Measurements from ENCODE around the gene CUX1.

The CUX1 gene

GRCh38 chr7:101782476-101782875 is 35.0 kb upstream of the CUX1 start:
- no peak for TF ChIP-seq TCF12 (IDR thresholded peaks at IDR 0.05; ENCODE audit: low read depth)
- no peak for TF ChIP-seq EP300 (IDR thresholded peaks at IDR 0.05; ENCODE audit: borderline replicate concordance)

GRCh38 chr7:101782896-101783295 is 34.5 kb upstream of the CUX1 start:
- TF ChIP-seq FOXM1 (IDR thresholded peaks at IDR 0.05; ENCODE audit: borderline replicate concordance, low read depth) (no peak), CREB1 (IDR thresholded peaks at IDR 0.05; ENCODE audit: low read depth) (no peak), USF1 (IDR thresholded peaks at IDR 0.05) (no peak), REST (IDR thresholded peaks at IDR 0.05; ENCODE audit: low read depth) (no peak), EP300 (IDR thresholded peaks at IDR 0.05; ENCODE audit: borderline replicate concordance) (no peak), TEAD4 (IDR thresholded peaks at IDR 0.05) (no peak), TAF1 (IDR thresholded peaks at IDR 0.05; ENCODE audit: low read depth) (no peak), ZBTB7A (IDR thresholded peaks at IDR 0.05; ENCODE audit: low read depth) (no peak), RAD21 (IDR thresholded peaks at IDR 0.05; ENCODE audit: low read depth) (no peak), EGR1 (IDR thresholded peaks at IDR 0.05) (no peak), TCF12 (IDR thresholded peaks at IDR 0.05; ENCODE audit: low read depth) (no peak), NFIC (IDR thresholded peaks at IDR 0.05) (no peak), YY1 (IDR thresholded peaks at IDR 0.05; ENCODE audit: low read depth) (no peak), CEBPB (IDR thresholded peaks at IDR 0.05) (no peak)
- TF ChIP-seq, protein P1, sequence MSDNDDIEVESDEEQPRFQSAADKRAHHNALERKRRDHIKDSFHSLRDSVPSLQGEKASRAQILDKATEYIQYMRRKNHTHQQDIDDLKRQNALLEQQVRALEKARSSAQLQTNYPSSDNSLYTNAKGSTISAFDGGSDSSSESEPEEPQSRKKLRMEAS (IDR thresholded peaks at IDR 0.05) = no peak

DNA sequence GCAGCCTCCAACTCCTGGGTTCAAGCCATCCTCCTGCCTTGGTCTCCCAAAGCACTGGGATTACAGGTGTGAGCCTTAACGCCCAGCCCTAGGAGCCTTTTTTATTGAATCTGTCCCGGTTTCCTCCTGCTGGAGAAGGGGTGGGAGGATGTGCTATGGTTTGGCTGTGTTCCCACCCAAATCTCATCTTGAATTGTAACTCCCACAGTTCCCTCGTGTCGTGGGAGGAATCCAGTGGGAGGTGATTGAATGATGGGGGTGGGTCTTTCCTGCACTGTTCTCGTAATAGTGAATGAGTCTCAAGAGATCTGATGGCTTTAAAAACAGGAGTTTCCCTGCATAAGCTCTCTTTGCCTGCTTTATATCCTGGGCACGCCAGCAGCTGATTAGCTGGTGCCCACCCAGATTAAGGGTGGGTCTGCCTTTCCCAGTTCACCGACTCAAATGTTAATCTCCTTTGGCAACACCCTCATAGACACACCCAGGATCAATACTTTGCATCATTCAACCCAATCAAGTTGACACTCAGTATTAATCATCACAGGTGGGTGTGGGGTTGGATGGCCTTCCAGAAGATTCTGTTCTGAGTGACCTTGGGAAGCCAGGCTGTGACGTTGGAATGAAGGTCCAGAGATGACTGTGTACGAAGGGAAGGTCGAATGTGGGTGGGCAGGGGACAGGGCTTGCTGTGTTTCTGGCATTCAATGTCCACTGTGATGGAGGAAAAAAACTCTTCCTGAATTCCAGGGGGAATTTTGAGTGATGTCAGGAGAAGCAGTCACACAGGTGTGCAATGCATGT is 33.8 kb upstream of the CUX1 start:
- TF ChIP-seq TAF1 (IDR thresholded peaks at IDR 0.05; ENCODE audit: low read depth) (no peak), FOXM1 (IDR thresholded peaks at IDR 0.05; ENCODE audit: borderline replicate concordance, low read depth) (no peak), YY1 (IDR thresholded peaks at IDR 0.05; ENCODE audit: low read depth) (no peak), TEAD4 (IDR thresholded peaks at IDR 0.05) (no peak)

DNA sequence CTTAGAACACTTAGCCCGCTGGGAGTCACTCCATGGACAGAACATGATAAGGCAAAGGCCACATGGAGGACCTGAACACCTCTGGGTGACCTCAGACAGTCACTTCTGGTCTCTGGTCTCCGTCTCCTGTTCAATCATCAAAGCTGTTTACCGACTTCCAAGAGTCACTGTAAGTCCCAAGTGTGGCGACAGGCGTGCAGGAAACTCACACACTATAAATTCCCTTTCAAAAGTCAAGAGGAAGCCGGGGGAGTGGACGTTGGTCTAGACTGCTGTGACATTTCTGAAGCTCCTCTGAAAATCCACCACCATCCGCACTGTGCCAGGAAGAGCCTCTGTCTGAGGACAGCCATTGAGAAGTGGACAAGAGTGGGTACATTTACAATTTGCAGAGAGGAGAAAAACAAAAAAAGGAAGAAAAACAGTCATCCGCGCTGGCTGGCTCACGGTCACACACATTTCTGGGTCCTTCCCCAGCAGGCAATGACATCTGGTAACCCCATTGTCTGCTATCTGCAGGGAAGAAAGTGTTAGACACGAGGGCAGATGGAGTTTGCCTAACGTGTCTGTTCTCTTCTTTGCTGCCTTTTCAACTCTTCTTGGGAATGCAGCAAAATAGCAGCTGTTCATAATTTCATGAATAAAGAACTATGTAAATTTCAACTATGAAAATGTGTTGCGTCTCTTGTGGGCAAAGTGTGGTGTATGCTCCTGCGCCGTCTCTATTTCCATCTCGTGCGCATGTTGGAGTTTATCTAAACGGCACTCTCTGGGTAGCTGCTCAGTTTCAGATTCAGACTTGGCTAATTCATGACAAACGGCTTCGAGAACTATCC is 32.9 kb upstream of the CUX1 start:
- TF ChIP-seq YY1 (IDR thresholded peaks at IDR 0.05; ENCODE audit: low read depth) = no peak
- TF ChIP-seq ZBTB7A (IDR thresholded peaks at IDR 0.05; ENCODE audit: low read depth) = no peak
- TF ChIP-seq NFIC (IDR thresholded peaks at IDR 0.05) = no peak
- TF ChIP-seq USF1 (IDR thresholded peaks at IDR 0.05) = no peak
- TF ChIP-seq EP300 (IDR thresholded peaks at IDR 0.05; ENCODE audit: borderline replicate concordance) = no peak
- no peak for TF ChIP-seq EGR1 (IDR thresholded peaks at IDR 0.05)
- no peak for TF ChIP-seq TAF1 (IDR thresholded peaks at IDR 0.05; ENCODE audit: low read depth)

- TF ChIP-seq RAD21 (IDR thresholded peaks at IDR 0.05; ENCODE audit: low read depth) (no peak), NFIC (IDR thresholded peaks at IDR 0.05) (no peak), USF1 (IDR thresholded peaks at IDR 0.05) (no peak), ZBTB7A (IDR thresholded peaks at IDR 0.05; ENCODE audit: low read depth) (no peak), CREB1 (IDR thresholded peaks at IDR 0.05; ENCODE audit: low read depth) (no peak), FOXM1 (IDR thresholded peaks at IDR 0.05; ENCODE audit: borderline replicate concordance, low read depth) (no peak), REST (IDR thresholded peaks at IDR 0.05; ENCODE audit: low read depth) (no peak), YY1 (IDR thresholded peaks at IDR 0.05; ENCODE audit: low read depth) (no peak), CEBPB (IDR thresholded peaks at IDR 0.05) (no peak), TEAD4 (IDR thresholded peaks at IDR 0.05) (no peak), TAF1 (IDR thresholded peaks at IDR 0.05; ENCODE audit: low read depth) (no peak), EP300 (IDR thresholded peaks at IDR 0.05; ENCODE audit: borderline replicate concordance) (no peak), EGR1 (IDR thresholded peaks at IDR 0.05) (no peak), TCF12 (IDR thresholded peaks at IDR 0.05; ENCODE audit: low read depth) (no peak)
- TF ChIP-seq, protein P1 (IDR thresholded peaks at IDR 0.05) = no peak
These were observed 29.6 kb upstream of the CUX1 start for GRCh38 chr7:101787864-101788263.
